ENCODE data around the gene ANKRD35. TPM values are rescaled to one million over a fixed set of nuclear protein-coding genes. Genes with fewer than 3 reads are reported as not detected.

Gene ANKRD35
- total and polyA plus RNA-seq, 2 of the 8 experiments (the other 6 are each of a cell fraction or from before 2014, with no cell fraction given) = 1.6 to 3.0 TPM

GRCh38 chr1:145858238-145858900, 27.3 kb downstream of the ANKRD35 start (continued):
- TF ChIP-seq CBX8 (IDR thresholded peaks at IDR 0.05; ENCODE audit: borderline replicate concordance, low read depth, low read length) (no peak), JUND (IDR thresholded peaks at IDR 0.05; ENCODE audit: low read length) (no peak), E2F6 (IDR thresholded peaks at IDR 0.05) (no peak), CEBPB (IDR thresholded peaks at IDR 0.05; ENCODE audit: low read depth, low read length) (no peak), GABPA (IDR thresholded peaks at IDR 0.05; ENCODE audit: borderline replicate concordance, insufficient read depth, low read length) (no peak), ATF3 (IDR thresholded peaks at IDR 0.05; ENCODE audit: insufficient read depth, low read depth, low read length) (no peak), ASH2L (IDR thresholded peaks at IDR 0.05; ENCODE audit: low read length) (no peak), SP1 (IDR thresholded peaks at IDR 0.05; ENCODE audit: low read depth, low read length) (0 out of 2 replicates have a peak, but pooled peaks have one; percentile 35), PHF8 (conservative IDR thresholded peaks at IDR 0.05; ENCODE audit: low read depth, low read length) (peak; percentile 66; the same call in 1 of the 2 replicates), RBBP5 (IDR thresholded peaks at IDR 0.05; ENCODE audit: borderline replicate concordance, low read depth, low read length) (no peak), TBP (IDR thresholded peaks at IDR 0.05; ENCODE audit: low read depth, low read length) (no peak), BRCA1 (IDR thresholded peaks at IDR 0.05; ENCODE audit: low read depth, low read length) (no peak), SIN3A (conservative IDR thresholded peaks at IDR 0.05 in 1 of 2, IDR thresholded peaks at IDR 0.05 in 1 of 2; ENCODE audit: low read depth in 1 of 2, low read length in 2 of 2) (no peak), RNF2 (IDR thresholded peaks at IDR 0.05; ENCODE audit: borderline replicate concordance, low read depth, low read length, missing control alignments, poor library complexity, severe bottlenecking) (no peak), SAP30 (IDR thresholded peaks at IDR 0.05; ENCODE audit: insufficient read depth, insufficient replicate concordance, low read length) (no peak), RFX5 (IDR thresholded peaks at IDR 0.05; ENCODE audit: borderline replicate concordance, low read depth, low read length) (no peak), BCL11A (IDR thresholded peaks at IDR 0.05; ENCODE audit: low read depth in 2 of 2, low read length in 2 of 2) (no peak), KDM4A (IDR thresholded peaks at IDR 0.05; ENCODE audit: low read depth, low read length, severe bottlenecking) (peak; percentile 26), SUZ12 (IDR thresholded peaks at IDR 0.05; ENCODE audit: low read length) (no peak), YY1 (IDR thresholded peaks at IDR 0.05; ENCODE audit: low read depth, low read length) (no peak), KDM1A (IDR thresholded peaks at IDR 0.05; ENCODE audit: borderline replicate concordance, low read length) (no peak), CTBP2 (IDR thresholded peaks at IDR 0.05; ENCODE audit: borderline replicate concordance, insufficient read depth, insufficient read length, low read length) (no peak)

Data from H1 (cell line).